Measurements from ENCODE around the gene PNLIPRP2.

PNLIPRP2 gene

DNA sequence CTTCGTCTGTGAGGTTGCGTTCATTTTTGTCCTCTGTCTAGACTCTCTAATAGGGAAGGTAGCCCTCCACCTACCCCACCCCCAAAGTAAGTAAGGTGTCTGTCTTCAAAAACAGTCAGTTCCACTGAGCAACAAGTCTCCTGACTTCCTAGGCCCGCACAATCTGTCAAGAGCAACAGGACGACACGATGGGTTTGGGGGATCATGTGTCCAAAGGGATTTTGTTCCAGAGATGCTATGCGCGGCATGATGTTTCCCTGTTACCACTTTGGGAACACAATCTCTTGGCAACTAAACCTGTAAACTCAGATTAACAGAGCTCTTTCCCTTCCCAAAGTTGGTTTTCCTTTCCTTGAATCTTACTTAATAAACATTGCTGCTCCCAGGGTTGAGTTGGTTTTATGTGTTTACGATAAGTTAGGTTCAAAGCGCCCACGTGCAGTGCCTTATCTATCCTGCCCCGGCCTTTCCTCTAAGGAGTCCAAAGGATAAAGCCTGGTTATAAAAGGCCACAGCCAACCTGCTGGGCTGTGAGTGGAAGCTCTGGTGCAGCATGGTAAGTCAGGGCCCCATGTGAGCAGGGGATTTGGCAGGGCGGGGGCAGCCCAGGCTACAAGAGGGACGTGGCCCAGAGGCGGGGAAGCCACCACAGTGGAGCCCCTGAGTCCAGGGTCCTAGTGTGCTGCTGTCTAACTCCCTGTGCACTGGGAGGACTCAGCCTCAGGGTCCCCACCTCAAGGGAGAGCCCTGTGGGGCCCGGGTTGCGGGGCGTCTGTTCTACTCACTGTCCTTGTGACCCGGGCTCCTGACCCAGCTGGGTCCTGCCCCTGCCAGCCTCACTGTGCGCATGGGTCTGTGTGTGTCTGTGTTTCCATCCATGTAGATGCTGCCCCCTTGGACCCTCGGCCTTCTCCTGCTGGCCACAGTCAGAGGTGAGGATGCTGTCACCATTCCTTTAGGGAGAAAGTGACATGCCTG is at the start of gene PNLIPRP2:
Gene PNLIPRP2, plus strand, starts transcription at position 531 of the 978 bp plus-strand sequence.
- DNase-seq (ENCODE audit: low read depth in 2 of 2, low spot score in 1 of 2): no peak

DNA sequence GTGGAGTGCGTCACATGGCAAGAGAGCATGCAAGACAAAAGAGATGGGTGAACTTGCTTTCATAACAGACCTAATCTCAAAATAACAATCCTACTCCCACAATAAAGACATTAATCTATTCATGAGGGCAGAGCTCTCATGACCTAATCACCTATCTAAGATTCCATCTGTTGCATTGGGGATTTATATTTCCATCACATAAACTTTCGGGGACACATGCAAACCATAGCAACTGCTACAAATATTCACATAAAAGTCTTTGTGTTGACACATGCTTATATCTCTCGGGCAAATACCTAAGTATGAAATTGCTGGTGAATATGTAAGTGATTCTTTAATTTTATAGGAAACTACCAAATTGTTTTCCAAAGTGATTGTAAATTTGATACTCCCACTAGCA is 46.0 kb upstream of the PNLIPRP2 start:
- no peak for DNase-seq (ENCODE audit: low read depth in 2 of 2, low spot score in 1 of 2)

DNA sequence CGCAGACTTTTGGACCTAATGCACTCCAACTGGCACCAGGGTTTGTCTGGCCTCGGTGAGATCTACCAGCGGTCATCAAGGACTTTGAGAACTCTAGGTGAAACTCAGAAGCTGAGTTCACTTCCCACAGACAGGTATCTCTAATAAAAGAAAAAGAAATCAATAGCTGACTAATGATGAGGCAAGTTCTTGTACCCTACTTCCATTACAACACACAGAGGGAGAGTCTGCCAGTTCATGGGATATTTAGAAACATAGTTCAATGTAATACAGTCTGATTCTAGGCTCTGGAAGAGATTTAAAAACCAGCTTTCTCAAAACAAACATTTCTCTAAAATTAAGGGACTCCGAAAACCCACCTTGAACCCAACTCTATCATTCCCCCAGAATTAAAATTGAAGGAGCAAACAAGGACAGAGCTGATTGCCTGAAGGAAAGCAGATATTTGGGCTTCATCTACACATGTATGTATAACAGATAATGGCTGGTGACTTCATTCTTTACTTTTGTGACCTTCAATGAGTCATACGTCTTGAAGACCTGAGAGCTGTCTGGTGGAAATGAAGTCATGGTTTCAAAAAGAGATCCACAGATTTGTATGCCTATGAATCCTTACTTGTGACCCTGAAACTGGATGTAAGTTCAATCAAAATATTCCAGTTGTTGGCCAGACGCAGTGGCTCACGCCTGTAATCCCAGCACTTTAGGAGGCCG is 32.7 kb upstream of the PNLIPRP2 start:
- no peak for DNase-seq (ENCODE audit: low read depth in 2 of 2, low spot score in 1 of 2)

DNA sequence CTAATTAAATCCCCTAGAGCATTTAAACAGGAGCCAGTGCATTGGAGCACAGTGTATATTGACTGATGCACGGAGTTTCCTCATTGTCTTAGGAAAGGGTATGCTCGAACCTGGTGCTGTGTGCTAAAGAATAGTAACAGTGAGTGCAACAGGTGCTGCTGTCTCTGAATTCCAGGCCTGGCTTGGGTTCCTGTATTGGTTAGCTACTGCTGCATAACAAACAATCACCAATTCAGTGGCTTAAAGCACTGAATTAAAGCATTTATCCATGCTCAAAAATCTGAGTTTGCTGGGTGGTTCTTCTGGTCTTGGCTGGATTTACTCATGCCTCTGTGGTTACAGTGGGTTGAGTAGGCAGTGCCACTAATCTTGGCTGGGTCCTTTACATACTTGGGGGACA is 31.8 kb upstream of the PNLIPRP2 start:
- DNase-seq (ENCODE audit: low read depth in 2 of 2, low spot score in 1 of 2): no peak

DNA sequence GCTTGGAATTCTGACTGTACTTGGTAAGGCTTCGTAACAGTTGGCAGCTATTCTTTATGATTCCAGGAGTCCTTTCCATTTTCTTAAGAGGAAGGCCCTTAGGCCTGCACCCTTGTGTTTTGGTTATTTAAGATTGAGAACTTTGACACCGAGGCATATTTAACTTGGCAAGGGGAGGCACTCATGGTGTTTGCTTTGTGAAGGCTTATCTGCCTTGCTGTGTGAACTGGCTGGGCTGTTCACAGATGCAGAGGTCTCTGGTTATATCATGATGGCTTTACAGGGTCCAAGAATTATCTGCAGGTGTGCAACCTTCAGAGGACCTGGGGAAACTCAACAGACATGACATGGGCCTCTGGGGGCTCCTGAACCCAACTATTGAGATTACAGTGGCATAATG is 30.8 kb upstream of the PNLIPRP2 start:
- no peak for DNase-seq (ENCODE audit: low read depth in 2 of 2, low spot score in 1 of 2)

DNA sequence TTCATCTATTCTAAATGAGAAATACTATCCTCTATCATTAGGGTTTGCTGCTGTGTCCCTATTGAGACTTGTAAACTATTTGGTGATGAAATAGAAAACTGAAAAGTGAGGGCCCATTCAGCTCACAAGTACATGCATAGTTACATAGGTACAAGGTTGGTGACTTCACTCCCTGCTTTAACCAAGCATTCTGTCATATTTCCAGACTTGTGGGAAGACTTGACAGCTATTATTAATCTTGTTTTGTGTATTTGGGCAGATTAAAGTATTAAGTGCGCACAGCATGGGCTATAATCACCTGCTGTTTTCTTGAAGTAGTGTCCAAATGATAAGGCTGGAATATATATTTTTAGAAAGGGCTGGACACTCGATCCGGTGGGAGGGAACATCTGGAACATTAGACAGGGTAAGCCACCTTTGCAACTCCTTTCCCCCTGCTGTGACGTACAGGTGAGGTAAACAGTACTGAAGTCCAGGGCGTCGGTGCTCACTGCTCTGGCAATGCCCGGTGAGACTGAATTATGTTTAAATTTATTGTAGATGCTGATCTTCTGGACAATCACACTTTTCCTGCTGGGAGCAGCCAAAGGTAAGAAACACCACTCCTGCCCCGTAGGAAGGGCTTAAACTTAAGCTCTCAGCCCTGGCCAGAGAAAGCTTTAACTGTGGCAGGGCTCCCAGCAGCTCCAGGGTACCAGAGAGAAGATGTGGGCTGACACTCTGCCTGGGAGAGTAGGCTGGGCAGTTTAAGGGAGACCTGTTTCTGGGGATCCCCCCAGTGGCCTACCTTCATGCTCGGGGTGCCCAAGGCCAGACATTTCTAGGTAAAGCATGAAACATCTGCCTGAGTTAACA is 29.9 kb upstream of the PNLIPRP2 start, which contains the start of gene PNLIPRP1:
Gene PNLIPRP1, plus strand, starts transcription at position 370 of the 855 bp plus-strand sequence. Its CDS starts 171 bp downstream, at position 541.
- no peak for DNase-seq (ENCODE audit: low read depth in 2 of 2, low spot score in 1 of 2)

DNA sequence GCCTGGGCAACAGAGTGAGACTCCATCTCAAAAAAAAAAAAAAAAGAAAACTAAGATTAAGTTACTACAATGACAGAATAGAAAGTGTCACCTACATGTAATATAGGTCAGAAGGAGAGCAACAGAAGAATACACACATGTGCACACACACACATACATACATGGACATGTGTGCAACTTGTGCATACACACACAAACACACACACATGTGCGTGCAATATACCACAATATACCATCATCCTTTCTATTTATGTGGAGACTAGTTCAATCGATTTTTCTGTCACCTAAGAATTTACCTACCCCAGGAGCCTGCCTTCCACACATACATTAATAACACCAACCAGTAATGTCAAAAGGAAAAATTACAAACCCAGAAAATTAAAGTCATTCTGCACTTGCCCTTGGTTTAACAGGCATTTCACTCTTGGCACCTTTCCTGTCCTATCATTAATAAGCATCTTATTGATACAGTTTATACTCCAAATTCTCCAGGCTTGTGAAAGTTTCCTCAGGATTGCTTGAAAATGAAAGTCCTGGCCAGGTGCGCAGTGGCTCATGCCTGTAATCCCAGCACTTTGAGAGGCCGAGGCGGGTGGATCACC is 27.5 kb upstream of the PNLIPRP2 start:
- no peak for DNase-seq (ENCODE audit: low read depth in 2 of 2, low spot score in 1 of 2)

DNA sequence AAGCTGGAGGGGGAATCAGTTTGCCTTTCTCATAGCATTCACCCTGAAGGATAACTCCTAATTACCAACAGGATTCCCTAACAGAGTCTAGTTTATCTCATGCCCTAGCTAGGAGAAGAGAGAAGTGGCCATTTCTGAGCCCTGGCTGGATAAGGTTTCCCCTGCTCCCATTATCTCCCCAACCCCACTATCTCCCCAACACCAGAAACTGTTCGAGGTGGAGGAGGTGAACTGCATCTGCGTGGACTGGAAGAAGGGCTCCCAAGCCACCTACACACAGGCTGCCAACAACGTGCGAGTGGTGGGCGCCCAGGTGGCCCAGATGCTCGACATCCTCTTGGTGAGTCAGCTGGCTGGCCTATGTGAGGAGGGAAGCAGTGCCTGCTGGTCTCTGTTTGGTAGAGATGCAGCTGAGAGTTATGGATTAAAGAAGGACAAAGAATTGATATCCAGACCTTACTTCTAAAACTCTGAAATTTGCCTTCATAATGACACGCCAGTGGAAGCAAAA is 26.2 kb upstream of the PNLIPRP2 start:
- no peak for DNase-seq (ENCODE audit: low read depth in 2 of 2, low spot score in 1 of 2)

DNA sequence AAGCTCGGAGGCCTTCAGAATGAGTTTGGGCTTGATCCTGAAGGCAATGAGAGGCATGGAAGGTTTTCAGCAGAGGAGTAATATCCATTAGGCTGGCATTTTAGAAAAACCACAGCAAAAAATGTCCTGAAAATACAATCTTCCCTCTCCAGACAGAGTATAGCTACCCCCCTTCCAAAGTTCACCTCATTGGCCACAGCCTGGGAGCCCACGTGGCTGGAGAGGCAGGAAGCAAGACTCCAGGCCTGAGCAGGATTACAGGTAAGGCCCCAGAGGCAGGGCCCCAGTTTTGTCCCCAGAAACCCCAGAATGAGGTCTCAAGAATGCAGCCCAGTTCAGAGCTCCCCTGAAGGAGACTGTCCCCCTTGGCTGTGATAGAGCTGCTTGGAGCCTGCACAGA is 24.7 kb upstream of the PNLIPRP2 start:
- DNase-seq (ENCODE audit: low read depth in 2 of 2, low spot score in 1 of 2): no peak

DNA sequence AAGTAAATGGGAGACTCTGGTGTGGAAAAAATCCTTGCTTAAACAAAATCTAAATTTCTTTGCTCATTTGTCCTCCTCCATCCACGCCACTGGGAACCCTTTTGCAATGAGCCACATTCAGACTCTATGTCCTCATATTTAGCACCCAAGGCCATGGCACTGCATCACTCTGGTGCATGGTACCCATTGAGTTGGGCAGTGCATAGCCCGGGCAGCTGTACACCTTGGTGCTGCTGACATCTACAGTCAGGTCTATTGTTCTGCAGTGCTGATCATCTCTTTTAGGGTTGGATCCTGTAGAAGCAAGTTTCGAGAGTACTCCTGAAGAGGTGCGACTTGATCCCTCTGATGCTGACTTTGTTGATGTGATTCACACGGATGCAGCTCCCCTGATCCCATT is 23.2 kb upstream of the PNLIPRP2 start:
- DNase-seq (ENCODE audit: low read depth in 2 of 2, low spot score in 1 of 2): no peak

DNA sequence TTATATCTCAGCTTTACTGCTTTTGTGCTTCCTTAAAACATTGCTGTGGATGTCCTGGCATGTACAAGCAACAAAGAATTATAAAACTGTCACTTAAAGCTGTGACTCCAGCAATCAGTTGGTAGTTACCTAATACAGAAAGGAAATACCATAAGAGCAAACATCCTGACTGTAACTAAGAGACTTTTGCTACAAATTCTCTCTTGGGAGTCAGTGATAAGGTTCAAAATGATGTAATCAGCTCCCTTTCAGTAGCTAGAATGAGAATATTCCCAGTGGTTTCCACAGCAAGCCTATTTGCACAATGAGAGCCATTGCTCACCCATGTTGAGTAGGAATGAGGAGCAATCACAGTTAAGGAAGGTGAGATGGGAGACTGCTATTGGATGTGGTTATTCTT is 22.4 kb upstream of the PNLIPRP2 start:
- no peak for DNase-seq (ENCODE audit: low read depth in 2 of 2, low spot score in 1 of 2)

DNA sequence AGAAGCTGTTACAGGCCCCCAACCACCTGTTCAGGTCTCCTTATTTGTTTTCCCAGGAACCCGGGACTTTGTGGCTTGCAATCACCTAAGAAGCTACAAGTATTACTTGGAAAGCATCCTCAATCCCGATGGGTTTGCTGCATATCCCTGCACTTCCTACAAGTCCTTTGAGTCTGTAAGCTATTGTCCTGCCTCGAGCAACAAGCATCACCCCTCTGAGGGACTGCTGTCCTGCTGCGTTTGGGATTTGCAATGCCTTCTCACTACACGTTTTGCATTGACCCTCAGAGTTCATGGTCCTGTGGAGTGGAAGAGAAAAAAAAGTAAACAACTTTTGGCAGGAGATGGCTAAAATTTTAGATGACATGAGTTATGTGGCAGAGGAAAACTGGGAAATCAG is 20.8 kb upstream of the PNLIPRP2 start:
- no peak for DNase-seq (ENCODE audit: low read depth in 2 of 2, low spot score in 1 of 2)

DNA sequence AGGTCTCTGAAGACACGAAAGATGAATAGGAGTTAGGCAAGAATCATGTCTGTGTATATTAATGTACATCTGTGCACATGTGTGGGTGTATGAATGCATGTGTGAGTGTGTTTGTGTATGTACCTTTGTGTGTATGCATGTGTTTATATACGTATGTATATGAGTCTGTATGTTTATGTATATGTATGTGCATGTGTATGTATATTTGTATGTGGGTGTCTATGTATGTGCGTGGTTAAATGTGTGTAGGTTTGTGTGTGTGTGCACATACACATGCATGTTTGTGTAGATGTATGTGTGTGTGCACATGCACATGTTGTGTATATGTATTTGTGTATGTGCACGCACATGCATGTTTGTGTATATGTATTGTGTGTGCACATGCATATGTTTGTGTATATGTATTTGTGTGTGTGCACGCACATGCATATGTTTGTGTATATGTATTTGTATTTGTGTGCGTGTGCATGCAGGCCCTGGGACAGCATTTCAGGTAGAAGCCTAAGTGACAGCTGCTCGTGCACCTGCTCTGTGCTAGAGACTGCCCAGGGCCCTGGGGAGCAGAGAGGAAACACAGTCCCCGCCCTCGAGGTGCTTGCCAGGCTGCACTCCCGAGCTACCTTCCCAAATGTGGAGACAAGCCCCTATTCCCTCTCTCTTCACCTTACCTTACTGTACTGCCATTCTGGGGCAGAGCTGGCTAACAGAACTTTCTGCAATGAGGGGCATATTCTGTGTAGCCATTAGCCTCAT is 17.9 kb upstream of the PNLIPRP2 start:
- DNase-seq (ENCODE audit: low read depth in 2 of 2, low spot score in 1 of 2): no peak

DNA sequence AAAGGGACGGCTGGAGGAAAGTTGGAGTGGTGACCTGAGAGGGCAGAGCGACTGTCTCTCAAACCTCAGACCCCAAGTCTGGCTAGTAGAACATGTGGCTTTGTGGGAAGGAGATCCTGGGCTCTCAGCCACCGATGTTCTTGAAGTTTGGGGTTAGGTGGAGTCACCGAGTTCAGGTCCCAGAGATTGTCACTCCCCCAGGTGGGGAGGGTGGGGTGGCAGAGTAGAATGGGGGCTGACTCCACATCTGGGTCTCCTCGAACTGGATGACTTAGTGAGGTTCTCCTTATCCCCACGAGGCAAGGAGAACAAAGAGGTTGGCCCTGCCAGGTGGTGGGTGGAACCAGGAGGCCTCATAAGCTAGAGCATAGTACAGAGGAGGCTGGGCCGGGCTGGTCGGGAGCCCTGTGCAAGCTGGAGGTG is 14.7 kb upstream of the PNLIPRP2 start:
- DNase-seq (ENCODE audit: low read depth in 2 of 2, low spot score in 1 of 2): no peak

DNA sequence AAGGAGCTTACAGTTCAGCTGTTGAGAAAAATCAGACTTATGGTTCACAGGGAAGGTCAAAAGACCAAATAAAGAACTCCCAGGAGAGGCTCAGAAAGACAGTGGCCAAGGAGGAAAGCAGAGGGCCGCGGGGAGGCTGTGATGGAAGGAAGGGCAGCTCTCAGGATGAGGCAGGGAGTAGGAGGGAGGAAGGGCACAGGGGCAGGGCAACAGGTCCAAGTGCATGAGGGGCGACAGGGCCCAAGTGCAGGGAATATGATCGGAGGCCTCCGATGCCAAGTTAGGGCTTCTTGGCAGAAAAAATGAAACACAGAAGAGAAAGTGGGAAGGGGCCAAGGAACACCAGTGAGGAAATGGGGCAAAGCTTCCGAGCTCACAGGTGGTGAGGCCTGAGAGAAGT is 13.4 kb upstream of the PNLIPRP2 start:
- no peak for DNase-seq (ENCODE audit: low read depth in 2 of 2, low spot score in 1 of 2)

DNA sequence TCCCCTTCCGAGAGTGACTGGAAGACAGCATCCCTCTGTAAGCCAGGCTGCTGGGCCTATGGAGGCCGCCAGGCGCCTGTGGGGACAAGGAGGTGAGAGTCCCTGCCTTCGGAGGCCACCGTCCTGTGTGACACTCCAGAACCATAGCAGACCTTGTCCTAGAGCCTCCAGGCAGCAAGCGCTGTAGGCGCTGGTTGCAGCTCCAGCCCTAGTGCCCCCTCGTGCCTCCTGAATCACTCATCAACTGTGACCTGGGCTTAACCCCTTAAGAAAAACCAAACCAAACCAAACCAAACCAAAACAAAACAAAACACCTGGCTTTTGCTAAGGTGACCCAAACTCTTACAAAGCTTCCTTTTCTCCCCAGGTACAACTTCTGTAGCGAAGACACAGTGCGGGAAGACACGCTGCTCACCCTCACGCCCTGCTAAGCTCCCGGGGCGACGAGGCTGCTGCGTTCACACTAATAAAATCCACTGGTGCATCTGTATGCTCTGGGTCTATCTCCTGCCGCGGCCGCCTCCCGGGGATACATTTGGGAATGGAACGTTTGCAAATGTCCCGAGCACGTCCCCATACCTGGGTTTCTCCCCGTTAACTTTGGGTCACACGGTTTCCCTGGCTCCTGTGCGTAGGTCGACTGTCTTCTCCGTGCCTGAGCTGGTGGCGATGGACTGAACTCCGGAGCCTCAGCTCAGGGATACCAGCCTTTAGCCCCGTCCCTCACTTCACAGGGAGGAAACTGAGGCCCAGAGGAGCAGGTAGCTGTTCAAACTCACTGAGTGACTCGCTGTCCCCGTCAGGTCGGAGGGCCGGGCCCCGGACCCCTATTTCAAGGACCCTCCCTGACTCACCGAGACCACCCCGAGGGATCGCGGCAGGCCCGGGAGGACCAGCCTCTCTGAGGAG is 11.8 kb upstream of the PNLIPRP2 start:
- no peak for DNase-seq (ENCODE audit: low read depth in 2 of 2, low spot score in 1 of 2)

DNA sequence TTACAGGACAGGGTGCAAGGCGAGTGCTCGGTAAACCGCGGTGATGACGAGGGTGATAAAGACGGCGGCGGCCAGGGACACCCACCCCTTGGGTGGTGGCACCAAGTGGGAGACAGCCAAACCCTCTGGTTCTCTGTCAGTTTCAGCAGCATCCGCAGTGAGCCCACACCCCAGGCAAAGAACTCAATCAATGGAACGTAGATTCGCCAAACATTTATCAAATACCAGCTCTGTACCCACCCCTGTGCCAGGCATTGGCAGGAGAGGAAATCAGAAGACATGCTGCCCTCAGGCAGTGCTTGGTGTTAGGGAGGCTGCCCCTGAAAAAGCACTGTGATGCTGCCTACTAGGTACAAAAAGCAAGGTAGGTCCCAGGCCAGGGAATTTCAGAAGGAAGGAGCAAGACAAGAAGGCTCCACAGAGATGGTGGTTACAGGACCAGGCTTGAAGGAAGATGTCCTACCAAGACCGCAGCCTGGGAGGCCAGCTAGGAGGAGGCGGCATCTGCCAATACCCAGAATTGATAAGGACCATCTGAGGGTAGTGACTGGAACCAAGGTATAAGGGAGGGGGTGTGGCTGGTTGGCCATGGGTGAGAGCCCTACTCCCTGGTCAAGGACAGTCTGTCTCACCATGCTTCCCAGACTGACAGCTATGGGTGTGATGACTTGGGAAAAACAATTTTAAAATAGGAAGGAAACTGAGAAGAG is 10.2 kb upstream of the PNLIPRP2 start:
- no peak for DNase-seq (ENCODE audit: low read depth in 2 of 2, low spot score in 1 of 2)

DNA sequence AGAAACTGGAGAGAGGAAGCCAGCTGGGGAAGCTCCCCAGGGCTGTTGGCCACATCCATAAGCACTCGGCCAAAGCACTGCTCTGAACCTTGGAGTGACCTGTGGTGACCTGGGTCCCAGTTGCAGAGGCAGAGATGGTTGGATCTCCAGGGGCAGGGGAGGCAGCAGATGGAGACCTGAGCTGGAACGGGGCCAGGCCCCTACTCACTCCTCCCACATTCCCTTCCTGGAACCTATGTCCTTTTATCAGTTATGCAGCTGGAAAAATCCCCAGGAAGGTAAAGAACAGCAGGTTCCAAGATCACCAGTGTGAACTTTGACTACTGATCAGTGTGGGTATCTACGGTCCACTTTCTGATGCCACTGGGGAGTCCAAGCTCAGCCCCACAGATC is 9.6 kb upstream of the PNLIPRP2 start:
- no peak for DNase-seq (ENCODE audit: low read depth in 2 of 2, low spot score in 1 of 2)

Data from stimulated activated CD8-positive, alpha-beta memory T cell treated with anti-CD3 and anti-CD28 coated beads, Interleukin-4, amount 100 ng/mL, for 1 hour (primary cell).